CD4-positive, alpha-beta T cell treated with Interleukin-6 for 4 hours (primary cell): ENCODE results near the gene CDS2.

Source experiments
- DNase-seq: peaks from one replicate; pipeline ENCODE4 v3.0.0-alpha.2; 2020; ENCODE audit warnings: mixed read lengths

The CDS2 gene

GRCh38 chr20:5182615-5183254 lies 55.9 kb downstream of the CDS2 start:
- no peak for DNase-seq

GRCh38 chr20:5183731-5184474 lies 57.1 kb downstream of the CDS2 start:
- DNase-seq: no peak

GRCh38 chr20:5184684-5185083 lies 57.9 kb downstream of the CDS2 start:
- no peak for DNase-seq

- DNase-seq: no peak
These were observed 60.3 kb downstream of the CDS2 start for GRCh38 chr20:5187122-5187521.

- no peak for DNase-seq
These were observed 61.9 kb downstream of the CDS2 start for GRCh38 chr20:5188736-5189135.

- DNase-seq: no peak
These were observed 63.1 kb downstream of the CDS2 start for GRCh38 chr20:5189917-5190316.

GRCh38 chr20:5190444-5190843 lies 63.6 kb downstream of the CDS2 start:
- no peak for DNase-seq

- DNase-seq: peak; percentile 55
These were observed 65.2 kb downstream of the CDS2 start for GRCh38 chr20:5191829-5192569.

- DNase-seq: no peak
These were observed 66.0 kb downstream of the CDS2 start for GRCh38 chr20:5192570-5193431.

GRCh38 chr20:5195655-5196054 lies 68.8 kb downstream of the CDS2 start:
- no peak for DNase-seq

GRCh38 chr20:5196149-5196548 lies 69.3 kb downstream of the CDS2 start:
- no peak for DNase-seq

- DNase-seq: no peak
These were observed 70.5 kb downstream of the CDS2 start for GRCh38 chr20:5197270-5197827.

GRCh38 chr20:5197847-5198650 lies 71.2 kb downstream of the CDS2 start:
- DNase-seq: no peak

- DNase-seq: no peak
These were observed 71.8 kb downstream of the CDS2 start for GRCh38 chr20:5198651-5198924.

- DNase-seq: no peak
These were observed 76.6 kb downstream of the CDS2 start for GRCh38 chr20:5203380-5203779.

- DNase-seq: peak; percentile 69
These were observed 78.8 kb downstream of the CDS2 start for GRCh38 chr20:5205348-5206210.

GRCh38 chr20:5207138-5207537 lies 80.3 kb downstream of the CDS2 start:
- DNase-seq: no peak

- DNase-seq: no peak
These were observed 85.3 kb downstream of the CDS2 start for GRCh38 chr20:5211803-5212714.

- no peak for DNase-seq
These were observed 86.2 kb downstream of the CDS2 start for GRCh38 chr20:5212907-5213487.
